PC-9 (cell line): Measurements from ENCODE around the gene LRRC61. TPM values are rescaled to one million over a fixed set of nuclear protein-coding genes. Genes with fewer than 3 reads are reported as not detected.

Experiments used
- BruUV-seq: library from RNA; stranded (reverse); fragments of 400-500 nt; replicated peaks from 2 replicates; lab custom pipeline; 2021; lab: Mats Ljungman, UMichigan
- CTCF ChIA-PET: fragments of 300-600 bp; sonication (Branson Sonifier 250); formaldehyde crosslinking; loops from one replicate; lab custom pipeline; 2022; ENCODE audit warnings: antibody characterized with exemption; lab: Charles Lee
- POLR2A ChIA-PET: fragments of 300-600 bp; sonication (Branson Sonifier 250); formaldehyde crosslinking; loops from one replicate; lab custom pipeline; 2022; ENCODE audit warnings: antibody characterized with exemption; ENCODE audit not compliant: unreplicated experiment; lab: Charles Lee
- DNase-seq, 2 experiments: peaks; one replicate each; pipeline versions ENCODE4 v3.0.0 to v3.0.0-alpha.2; 2015 to 2022; ENCODE audit warnings: mixed read lengths in 1 of 2
- H2AFZ ChIP-seq: fragments of 200-600 bp; sonication (generic); 2 replicates; pipeline ENCODE4 v1.8.1; 2017; ENCODE audit warnings: antibody characterized with exemption
- H3F3A ChIP-seq: fragments of 200-600 bp; sonication (generic); 2 replicates; pipeline ENCODE4 v1.8.1; 2017; ENCODE audit warnings: antibody characterized with exemption, mild to moderate bottlenecking, low read depth; ENCODE audit not compliant: insufficient read depth
- H3K27ac ChIP-seq: fragments of 200-600 bp; sonication (generic); 2 replicates; pipeline ENCODE4 v1.6.1; 2016; ENCODE audit warnings: mixed run types
- H3K27me3 ChIP-seq: fragments of 200-600 bp; sonication (generic); 2 replicates; pipeline ENCODE4 v1.6.1; 2016; ENCODE audit warnings: low read depth, mixed run types; ENCODE audit not compliant: insufficient read depth
- H3K36me3 ChIP-seq: fragments of 200-600 bp; sonication (generic); 2 replicates; pipeline ENCODE4 v1.6.1; 2016; ENCODE audit warnings: low read depth, mixed run types
- H3K4me1 ChIP-seq: fragments of 200-600 bp; sonication (generic); replicated peaks from 2 replicates; pipeline ENCODE4 v1.6.1; 2016; ENCODE audit warnings: mixed run types; ENCODE audit not compliant: insufficient read depth
- H3K4me2 ChIP-seq: fragments of 200-600 bp; sonication (generic); 2 replicates; pipeline ENCODE4 v1.6.1; 2017; ENCODE audit warnings: mixed run types
- H3K4me3 ChIP-seq: fragments of 200-600 bp; sonication (generic); 2 replicates; pipeline ENCODE4 v1.6.1; 2016; ENCODE audit warnings: mixed run types
- H3K79me2 ChIP-seq: fragments of 200-600 bp; sonication (generic); 2 replicates; pipeline ENCODE4 v1.6.1; 2017; ENCODE audit warnings: low read depth, mixed run types
- H3K9me2 ChIP-seq: fragments of 200-600 bp; sonication (generic); 2 replicates; pipeline ENCODE4 v1.8.1; 2017; ENCODE audit warnings: mild to moderate bottlenecking; ENCODE audit not compliant: insufficient read depth
- H3K9me3 ChIP-seq: fragments of 200-600 bp; sonication (generic); 2 replicates; pipeline ENCODE4 v1.8.1; 2016; ENCODE audit warnings: low read depth; ENCODE audit not compliant: insufficient read depth
- H4K20me1 ChIP-seq: fragments of 200-600 bp; sonication (generic); 2 replicates; pipeline ENCODE4 v1.8.1; 2017; ENCODE audit not compliant: insufficient read depth
- CTCF ChIP-seq: fragments of 200-600 bp; sonication (generic); conservative IDR thresholded peaks from 2 replicates; pipeline ENCODE4 v1.6.1; 2017; ENCODE audit warnings: mixed run types, antibody characterized with exemption, mild to moderate bottlenecking, moderate library complexity
- EZH2 ChIP-seq: fragments of 200-600 bp; sonication (generic); IDR thresholded peaks from 2 replicates; pipeline ENCODE4 v1.8.0; 2017; ENCODE audit warnings: antibody characterized with exemption, low read depth
- intact Hi-C: fragments of 100-400 bp; cut with micrococcal nuclease; formaldehyde crosslinking; loops from one replicate; pipeline ENCODE4 v1.10.0; 2022; ENCODE audit not compliant: unreplicated experiment
- total RNA-seq: library from RNA; stranded (reverse); gene quantifications from 2 replicates; pipeline ENCODE4 v1.2.3, GENCODE V29; 2021

LRRC61 gene
- total RNA-seq, 1 experiment from 2014 or later, result 34.8 TPM

DNA sequence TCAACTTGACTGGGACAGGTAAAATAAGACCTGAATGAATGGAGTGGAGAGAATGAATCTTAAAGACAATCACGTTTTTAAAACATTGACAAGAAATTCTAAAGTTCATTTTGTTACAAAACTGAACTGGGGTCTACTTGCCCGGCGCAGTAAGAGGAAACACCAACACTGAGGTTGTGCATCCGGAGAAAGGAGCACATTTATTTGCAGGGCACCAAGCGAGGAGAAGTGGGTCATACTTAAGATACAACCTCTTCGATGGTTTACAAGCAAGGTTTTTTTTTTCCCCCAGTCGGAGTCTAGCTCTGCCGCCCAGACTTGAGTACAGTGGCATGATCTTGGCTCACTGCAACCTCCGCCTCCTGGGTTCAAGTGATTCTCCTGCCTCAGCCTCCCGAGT is 42.0 kb downstream of the LRRC61 start:
- TF ChIP-seq EZH2 (no peak), CTCF (no peak)
- Histone ChIP-seq H3K4me3 (no peak overlapping the region), H3K36me3 (no peaks in the 10 kb centered on the region), H3K9me2 (no peaks in the 10 kb centered on the region), H3K9me3 (no peaks in the 10 kb centered on the region), H4K20me1 (0 out of 2 replicates have a peak, but pooled peaks cover 2% of the 10 kb centered on the region), H3K4me2 (no peak overlapping the region), H3F3A (peaks cover 19% of the 10 kb centered on the region), H3K4me1 (peaks cover 30% of the 10 kb centered on the region), H3K79me2 (peaks cover 14% of the 10 kb centered on the region), H2AFZ (no peak overlapping the region), H3K27ac (no peak overlapping the region), H3K27me3 (no peaks in the 10 kb centered on the region)
- no TSS peak for BruUV-seq
- POLR2A ChIA-PET, result no interaction called here
- no peak for DNase-seq
- CTCF ChIA-PET, result no interaction called here
- intact Hi-C loops, result no loop called here

DNA sequence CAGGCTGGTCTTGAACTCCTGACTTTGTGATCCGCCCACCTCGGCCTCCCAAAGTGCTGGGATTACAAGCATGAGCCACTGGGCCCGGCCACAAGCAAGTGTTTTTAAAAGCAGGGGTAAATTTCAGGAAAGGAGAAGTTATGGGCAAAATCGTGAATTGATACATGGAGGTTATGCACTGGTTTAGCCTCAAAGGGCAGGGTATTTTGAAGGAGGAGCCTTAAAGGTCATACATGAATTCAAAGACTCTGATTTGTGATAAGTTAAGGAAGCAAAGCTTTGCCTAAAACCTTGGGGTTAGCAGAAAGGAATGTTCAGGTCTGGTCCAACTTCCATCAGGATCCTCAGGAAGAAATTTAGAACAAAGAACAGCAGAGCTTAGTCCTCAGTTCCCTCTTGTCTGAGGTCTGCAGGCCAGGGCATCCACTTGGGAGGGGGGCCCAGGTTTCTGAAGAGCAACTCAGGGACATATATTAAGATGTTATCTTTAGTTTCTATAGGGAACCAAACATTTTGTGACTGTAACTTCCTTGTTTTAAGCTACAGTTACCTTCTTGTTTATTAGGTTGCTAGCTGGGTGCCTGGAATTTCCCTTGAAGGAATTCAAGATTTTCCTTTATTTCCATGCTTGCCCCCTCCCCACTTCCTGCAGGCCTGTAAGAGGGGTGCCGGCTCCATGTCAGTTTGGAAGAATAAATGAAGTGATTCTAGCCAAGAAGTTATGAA is 42.7 kb downstream of the LRRC61 start:
- Histone ChIP-seq H3K9me3 (no peaks in the 10 kb centered on the region), H3K4me1 (peaks cover 37% of the 10 kb centered on the region), H3K4me2 (peak overlapping the region; percentile 5; the same call in 1 of the 2 replicates), H4K20me1 (peaks cover 9% of the 10 kb centered on the region; the same call in 1 of the 2 replicates), H3K4me3 (no peak overlapping the region), H3K27me3 (no peaks in the 10 kb centered on the region), H2AFZ (no peak overlapping the region), H3K27ac (peak overlapping the region; percentile 39; the same call in 1 of the 2 replicates), H3K36me3 (no peaks in the 10 kb centered on the region; the same call in 1 of the 2 replicates), H3K79me2 (peaks cover 20% of the 10 kb centered on the region), H3K9me2 (no peaks in the 10 kb centered on the region), H3F3A (peaks cover 19% of the 10 kb centered on the region)
- ChIA-PET POLR2A (interaction anchor here (0.6 kb wide), 2 partner anchors 13 to 21 kb away, joined by 7 to 8 read pairs; no protein-coding TSS in a partner anchor), CTCF (interaction anchor here (1.0 kb wide), 1 partner anchor 9 kb away, joined by 3 read pairs; no protein-coding TSS in a partner anchor)
- BruUV-seq, result no TSS peak
- DNase-seq, result peak; percentile 43 to 80
- TF ChIP-seq EZH2 (no peak), CTCF (no peak)
- intact Hi-C loops, result no loop called here

DNA sequence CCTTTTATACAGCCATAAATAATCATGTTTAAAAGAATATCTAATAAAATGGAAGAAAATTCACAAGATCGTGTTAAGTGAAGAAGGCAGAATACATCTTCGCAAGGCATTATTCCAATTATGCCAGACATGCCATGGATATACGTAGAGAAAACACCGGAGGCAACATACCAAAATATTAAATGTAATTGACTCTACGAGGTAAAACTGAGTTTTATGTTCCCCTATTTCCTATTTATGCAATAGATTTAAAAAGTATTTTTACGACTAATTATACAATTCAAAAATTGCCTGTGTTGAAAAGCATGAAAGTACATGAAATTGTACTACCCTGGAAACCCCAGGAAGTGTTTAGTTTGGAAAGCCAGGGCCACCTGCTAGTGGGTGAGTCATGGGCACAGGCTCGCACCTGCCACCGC is 44.5 kb downstream of the LRRC61 start:
- no peaks in the 10 kb centered on the region for H3K9me2 ChIP-seq
- peak overlapping the region; percentile 97 for H3K27ac ChIP-seq
- no peaks in the 10 kb centered on the region for H3K27me3 ChIP-seq
- H3K9me3 ChIP-seq, result no peaks in the 10 kb centered on the region
- POLR2A ChIA-PET, result interaction anchor here (1.0 to 1.2 kb wide), 2 partner anchors 10 to 671 kb away, joined by 3 to 6 read pairs; no protein-coding TSS in a partner anchor
- CTCF ChIA-PET, result interaction anchor here (0.7 kb wide), 1 partner anchor 501 kb away, joined by 3 read pairs; no protein-coding TSS in a partner anchor
- peak overlapping the region; percentile 83; the same call in 1 of the 2 replicates for H2AFZ ChIP-seq
- peaks cover 37% of the 10 kb centered on the region for H3K4me1 ChIP-seq
- BruUV-seq, result no TSS peak
- DNase-seq, result no peak
- peaks cover 39% of the 10 kb centered on the region for H3K79me2 ChIP-seq
- peak overlapping the region; percentile 100 for H3K4me2 ChIP-seq
- H4K20me1 ChIP-seq, result peaks cover 15% of the 10 kb centered on the region; the same call in 1 of the 2 replicates
- peak overlapping the region; percentile 94 for H3K4me3 ChIP-seq
- peaks cover 19% of the 10 kb centered on the region for H3F3A ChIP-seq
- no peak for TF ChIP-seq EZH2
- no peak for TF ChIP-seq CTCF
- peaks cover 7% of the 10 kb centered on the region; the same call in 1 of the 2 replicates for H3K36me3 ChIP-seq
- intact Hi-C loops, result loop anchor here (1.0 to 2.0 kb wide), 2 partner anchors 12 to 45 kb away; partner anchors contain the start of genes ACTR3C, LRRC61 and ZNF775
